Measurements from ENCODE around the gene ERCC6. TPM values are rescaled to one million over a fixed set of nuclear protein-coding genes. Genes with fewer than 3 reads are reported as not detected.

ERCC6 gene
- total RNA-seq, 6 experiments from 2014 or later: 52.5 to 97.5 (median 59.3) TPM

DNA sequence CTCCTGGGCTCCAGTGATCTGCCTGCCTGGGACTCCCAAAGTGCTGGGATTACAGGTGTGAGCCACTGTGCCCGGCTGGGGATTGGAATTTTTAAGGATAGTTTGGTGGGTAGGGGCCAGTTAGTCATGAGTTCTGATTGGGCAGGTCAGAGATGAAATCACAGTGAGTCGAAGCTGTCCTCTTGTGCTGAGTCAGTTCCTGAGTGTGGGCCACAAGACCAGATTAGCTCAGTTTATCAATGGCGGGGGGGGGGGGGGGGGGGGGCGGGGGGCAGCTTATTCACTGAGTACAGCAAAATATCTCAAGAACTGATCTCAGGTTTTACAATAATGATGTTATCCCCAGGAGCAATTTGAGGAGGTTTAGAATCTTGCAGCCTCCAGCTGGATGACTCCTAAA, 11.6 kb upstream of the ERCC6 start:
- peaks cover 23% of the 10 kb centered on the region for H3K9me3 Mint-ChIP-seq
- H3K27ac Mint-ChIP-seq: peak overlapping the region; percentile 81
- H3K4me1 Mint-ChIP-seq (ENCODE audit: low read depth): peaks cover 88% of the 10 kb centered on the region
- peak; percentile 77 for DNase-seq
- TF ChIP-seq, protein P1, sequence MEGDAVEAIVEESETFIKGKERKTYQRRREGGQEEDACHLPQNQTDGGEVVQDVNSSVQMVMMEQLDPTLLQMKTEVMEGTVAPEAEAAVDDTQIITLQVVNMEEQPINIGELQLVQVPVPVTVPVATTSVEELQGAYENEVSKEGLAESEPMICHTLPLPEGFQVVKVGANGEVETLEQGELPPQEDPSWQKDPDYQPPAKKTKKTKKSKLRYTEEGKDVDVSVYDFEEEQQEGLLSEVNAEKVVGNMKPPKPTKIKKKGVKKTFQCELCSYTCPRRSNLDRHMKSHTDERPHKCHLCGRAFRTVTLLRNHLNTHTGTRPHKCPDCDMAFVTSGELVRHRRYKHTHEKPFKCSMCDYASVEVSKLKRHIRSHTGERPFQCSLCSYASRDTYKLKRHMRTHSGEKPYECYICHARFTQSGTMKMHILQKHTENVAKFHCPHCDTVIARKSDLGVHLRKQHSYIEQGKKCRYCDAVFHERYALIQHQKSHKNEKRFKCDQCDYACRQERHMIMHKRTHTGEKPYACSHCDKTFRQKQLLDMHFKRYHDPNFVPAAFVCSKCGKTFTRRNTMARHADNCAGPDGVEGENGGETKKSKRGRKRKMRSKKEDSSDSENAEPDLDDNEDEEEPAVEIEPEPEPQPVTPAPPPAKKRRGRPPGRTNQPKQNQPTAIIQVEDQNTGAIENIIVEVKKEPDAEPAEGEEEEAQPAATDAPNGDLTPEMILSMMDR (IDR thresholded peaks at IDR 0.05): no peak
- H3K27me3 Mint-ChIP-seq (ENCODE audit: insufficient read depth): no peaks in the 10 kb centered on the region; the same call in 1 of the 2 replicates
- peaks cover 30% of the 10 kb centered on the region for H3K36me3 Mint-ChIP-seq (ENCODE audit: low read depth)
- H3K4me3 Mint-ChIP-seq: 0 out of 2 replicates have a peak overlapping the region, but pooled peaks have one; percentile 9

DNA sequence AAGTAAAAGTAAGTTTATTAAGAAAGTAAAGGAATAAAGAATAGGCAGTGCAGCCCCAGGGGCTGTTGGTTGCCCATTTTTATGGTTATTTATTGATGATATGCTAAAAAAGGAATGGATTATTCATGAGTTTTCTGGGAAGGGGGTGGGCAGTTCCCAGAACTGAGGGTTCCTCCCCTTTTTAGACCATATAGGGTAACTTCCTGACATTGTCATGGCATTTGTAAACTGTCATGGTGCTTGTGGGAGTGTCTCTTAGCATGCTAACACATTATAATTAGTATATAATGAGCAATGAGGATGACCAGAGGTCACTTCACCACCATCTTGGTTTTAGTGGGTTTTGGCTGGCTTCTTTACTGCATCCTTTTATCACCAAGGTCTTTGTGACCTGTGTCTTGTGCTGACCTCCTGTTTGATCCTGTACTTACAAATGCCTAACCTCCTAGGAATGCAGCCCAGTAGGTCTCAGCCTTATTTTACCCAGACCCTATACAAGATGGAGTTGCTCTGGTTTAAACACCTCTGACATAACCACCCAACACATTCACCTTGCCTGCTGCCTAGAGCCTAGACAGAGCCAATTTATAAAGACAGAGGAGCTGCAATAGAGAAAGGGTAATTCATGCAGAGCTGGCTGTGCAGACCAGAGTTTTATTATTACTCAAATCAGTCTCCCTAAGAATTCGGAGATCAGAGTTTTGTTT, 10.9 kb upstream of the ERCC6 start:
- H3K27me3 Mint-ChIP-seq (ENCODE audit: insufficient read depth): no peaks in the 10 kb centered on the region; the same call in 1 of the 2 replicates
- TF ChIP-seq, protein P1 (IDR thresholded peaks at IDR 0.05): no peak
- DNase-seq: no peak
- H3K27ac Mint-ChIP-seq: peak overlapping the region; percentile 81
- H3K4me3 Mint-ChIP-seq: peak overlapping the region; percentile 34; the same call in 1 of the 2 replicates
- peaks cover 80% of the 10 kb centered on the region for H3K4me1 Mint-ChIP-seq (ENCODE audit: low read depth)
- H3K9me3 Mint-ChIP-seq: peaks cover 21% of the 10 kb centered on the region
- peaks cover 23% of the 10 kb centered on the region for H3K36me3 Mint-ChIP-seq (ENCODE audit: low read depth)

DNA sequence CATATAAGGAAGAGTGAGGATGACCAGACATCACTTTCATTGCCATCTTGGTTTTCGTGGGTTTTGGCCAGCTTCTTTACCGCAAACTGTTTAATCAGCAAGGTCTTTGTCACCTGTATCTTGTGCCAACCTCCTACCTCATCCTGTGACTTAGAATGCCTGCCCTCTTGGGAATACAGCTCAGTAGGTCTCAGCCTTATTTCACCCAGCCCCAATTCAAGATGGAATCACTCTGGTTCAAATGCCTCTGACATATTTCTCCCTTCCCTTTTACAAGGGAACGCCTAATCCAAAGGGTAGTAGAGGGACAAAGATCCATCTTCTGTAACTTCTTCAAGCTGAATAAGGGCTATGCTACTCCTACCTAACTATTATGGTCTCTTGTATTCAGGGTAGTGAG, 4.7 kb upstream of the ERCC6 start:
- Mint-ChIP-seq H3K4me3 (no peak overlapping the region), H3K27ac (no peak overlapping the region), H3K36me3 (ENCODE audit: low read depth) (peaks cover 18% of the 10 kb centered on the region), H3K27me3 (ENCODE audit: insufficient read depth) (peaks cover under 1% of the 10 kb centered on the region; the same call in 1 of the 2 replicates), H3K9me3 (peaks cover 5% of the 10 kb centered on the region), H3K4me1 (ENCODE audit: low read depth) (peaks cover 30% of the 10 kb centered on the region)
- TF ChIP-seq, protein P1 (IDR thresholded peaks at IDR 0.05): no peak
- DNase-seq: no peak

DNA sequence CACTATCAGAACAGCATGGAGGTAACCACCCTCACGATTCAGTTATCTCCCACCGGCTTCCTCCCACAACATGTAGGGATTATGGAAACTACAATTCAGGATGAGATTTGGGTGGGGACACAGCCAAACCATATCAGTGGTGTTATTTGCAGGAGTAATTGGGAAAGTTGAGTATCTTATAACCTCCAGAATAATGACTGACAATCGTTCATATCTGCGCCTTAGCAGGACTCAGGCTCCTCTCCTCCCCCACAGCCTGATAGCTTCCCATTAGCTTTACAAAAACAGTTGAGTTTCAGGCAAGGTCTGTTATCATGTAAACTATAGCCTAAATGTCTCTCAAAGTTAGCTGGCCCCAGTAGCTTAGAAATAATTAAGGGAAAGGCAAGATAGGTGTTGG, 3.4 kb upstream of the ERCC6 start:
- DNase-seq: no peak
- H3K4me3 Mint-ChIP-seq: no peak overlapping the region
- TF ChIP-seq, protein P1 (IDR thresholded peaks at IDR 0.05): no peak
- H3K27ac Mint-ChIP-seq: no peak overlapping the region
- H3K27me3 Mint-ChIP-seq (ENCODE audit: insufficient read depth): peaks cover 2% of the 10 kb centered on the region; the same call in 1 of the 2 replicates
- peaks cover 27% of the 10 kb centered on the region for H3K4me1 Mint-ChIP-seq (ENCODE audit: low read depth)
- peaks cover 5% of the 10 kb centered on the region for H3K9me3 Mint-ChIP-seq
- peaks cover 26% of the 10 kb centered on the region for H3K36me3 Mint-ChIP-seq (ENCODE audit: low read depth)

DNA sequence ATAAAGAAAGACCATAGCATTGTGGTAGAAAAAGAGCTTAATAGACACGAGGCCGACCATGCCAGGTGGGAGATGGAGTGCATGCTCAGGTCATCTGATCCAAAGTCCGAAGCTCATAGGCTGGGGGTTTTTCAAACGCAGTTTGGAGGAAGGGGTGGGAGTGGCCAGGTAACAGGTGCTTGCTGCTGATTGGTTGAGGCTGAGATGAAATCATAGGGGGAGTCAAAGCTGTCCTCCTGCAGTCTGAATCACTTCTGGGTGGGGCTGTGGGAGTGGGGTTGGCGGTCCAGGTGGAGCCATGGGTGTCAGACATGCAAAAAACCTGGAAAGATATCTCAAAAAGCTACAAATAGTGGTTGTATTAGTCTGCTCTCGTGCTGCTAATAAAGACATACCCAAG, 2.8 kb upstream of the ERCC6 start:
- Mint-ChIP-seq H3K4me3 (no peak overlapping the region), H3K4me1 (ENCODE audit: low read depth) (peaks cover 25% of the 10 kb centered on the region), H3K9me3 (peaks cover 5% of the 10 kb centered on the region), H3K27ac (no peak overlapping the region), H3K36me3 (ENCODE audit: low read depth) (peaks cover 28% of the 10 kb centered on the region), H3K27me3 (ENCODE audit: insufficient read depth) (peaks cover 4% of the 10 kb centered on the region; the same call in 1 of the 2 replicates)
- DNase-seq: no peak
- TF ChIP-seq, protein P1 (IDR thresholded peaks at IDR 0.05): no peak
